Measurements from ENCODE around the gene NECTIN3.

NECTIN3 gene

GRCh38 chr3:111087924-111088469, 16.4 kb downstream of the NECTIN3 start:
- DNase-seq, result no peak

GRCh38 chr3:111096487-111097209, 25.0 kb downstream of the NECTIN3 start:
- DNase-seq, result no peak

- DNase-seq, result no peak
These were observed 32.2 kb downstream of the NECTIN3 start for GRCh38 chr3:111103807-111104206.

- no peak for DNase-seq
These were observed 35.5 kb downstream of the NECTIN3 start for GRCh38 chr3:111106993-111107661.

- no peak for DNase-seq
These were observed 36.0 kb downstream of the NECTIN3 start for GRCh38 chr3:111107662-111108035.

- no peak for DNase-seq
These were observed 41.3 kb downstream of the NECTIN3 start for GRCh38 chr3:111112913-111113312.

GRCh38 chr3:111128884-111129283, 57.3 kb downstream of the NECTIN3 start:
- DNase-seq, result no peak

GRCh38 chr3:111130827-111131226, 59.2 kb downstream of the NECTIN3 start:
- no peak for DNase-seq

- no peak for DNase-seq
These were observed 62.7 kb downstream of the NECTIN3 start for GRCh38 chr3:111134302-111134701.

GRCh38 chr3:111151438-111151837, 79.8 kb downstream of the NECTIN3 start:
- DNase-seq, result no peak

GRCh38 chr3:111152496-111152895, 80.9 kb downstream of the NECTIN3 start:
- DNase-seq, result no peak

- DNase-seq, result no peak
These were observed 84.9 kb downstream of the NECTIN3 start for GRCh38 chr3:111156517-111156916.

GRCh38 chr3:111159391-111159790, 87.8 kb downstream of the NECTIN3 start:
- no peak for DNase-seq

GRCh38 chr3:111164621-111165020, 93.0 kb downstream of the NECTIN3 start:
- DNase-seq, result no peak

GRCh38 chr3:111165411-111165810, 93.8 kb downstream of the NECTIN3 start:
- DNase-seq, result no peak

GRCh38 chr3:111173328-111173900, 101.8 kb downstream of the NECTIN3 start:
- DNase-seq, result no peak

GRCh38 chr3:111173906-111174305, 102.3 kb downstream of the NECTIN3 start:
- DNase-seq, result no peak

- DNase-seq, result no peak
These were observed 118.9 kb downstream of the NECTIN3 start for GRCh38 chr3:111190518-111190917.

GRCh38 chr3:111193472-111193871, 121.9 kb downstream of the NECTIN3 start:
- no peak for DNase-seq

GRCh38 chr3:111194048-111194447, 122.4 kb downstream of the NECTIN3 start:
- no peak for DNase-seq

- no peak for DNase-seq
These were observed 125.9 kb downstream of the NECTIN3 start for GRCh38 chr3:111197485-111197884.

GRCh38 chr3:111200027-111200426, 128.4 kb downstream of the NECTIN3 start:
- no peak for DNase-seq

- DNase-seq, result no peak
These were observed 138.5 kb downstream of the NECTIN3 start for GRCh38 chr3:111210003-111210711.
